ENCODE results near the gene UBXN2A.

DNA sequence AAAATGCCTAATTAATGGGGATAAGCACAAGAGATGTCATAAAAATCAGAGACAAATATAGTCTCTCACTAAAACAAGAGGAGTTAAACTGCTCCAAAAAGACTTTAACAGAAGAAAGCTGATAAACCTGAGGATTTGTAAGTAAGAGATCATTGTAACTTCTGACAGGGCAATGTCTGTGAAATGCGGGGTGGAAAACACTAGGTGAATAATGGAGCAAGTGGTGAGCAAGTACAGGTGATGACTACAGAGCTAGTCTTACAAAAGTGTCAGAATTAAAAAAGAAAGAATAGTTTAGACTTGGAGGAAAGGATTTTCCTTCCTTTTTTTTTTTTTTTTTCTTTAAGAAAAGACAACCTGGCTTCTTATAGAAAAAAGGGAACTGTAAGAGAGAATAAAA lies 36.0 kb upstream of the UBXN2A start:
- TF ChIP-seq, protein P1, sequence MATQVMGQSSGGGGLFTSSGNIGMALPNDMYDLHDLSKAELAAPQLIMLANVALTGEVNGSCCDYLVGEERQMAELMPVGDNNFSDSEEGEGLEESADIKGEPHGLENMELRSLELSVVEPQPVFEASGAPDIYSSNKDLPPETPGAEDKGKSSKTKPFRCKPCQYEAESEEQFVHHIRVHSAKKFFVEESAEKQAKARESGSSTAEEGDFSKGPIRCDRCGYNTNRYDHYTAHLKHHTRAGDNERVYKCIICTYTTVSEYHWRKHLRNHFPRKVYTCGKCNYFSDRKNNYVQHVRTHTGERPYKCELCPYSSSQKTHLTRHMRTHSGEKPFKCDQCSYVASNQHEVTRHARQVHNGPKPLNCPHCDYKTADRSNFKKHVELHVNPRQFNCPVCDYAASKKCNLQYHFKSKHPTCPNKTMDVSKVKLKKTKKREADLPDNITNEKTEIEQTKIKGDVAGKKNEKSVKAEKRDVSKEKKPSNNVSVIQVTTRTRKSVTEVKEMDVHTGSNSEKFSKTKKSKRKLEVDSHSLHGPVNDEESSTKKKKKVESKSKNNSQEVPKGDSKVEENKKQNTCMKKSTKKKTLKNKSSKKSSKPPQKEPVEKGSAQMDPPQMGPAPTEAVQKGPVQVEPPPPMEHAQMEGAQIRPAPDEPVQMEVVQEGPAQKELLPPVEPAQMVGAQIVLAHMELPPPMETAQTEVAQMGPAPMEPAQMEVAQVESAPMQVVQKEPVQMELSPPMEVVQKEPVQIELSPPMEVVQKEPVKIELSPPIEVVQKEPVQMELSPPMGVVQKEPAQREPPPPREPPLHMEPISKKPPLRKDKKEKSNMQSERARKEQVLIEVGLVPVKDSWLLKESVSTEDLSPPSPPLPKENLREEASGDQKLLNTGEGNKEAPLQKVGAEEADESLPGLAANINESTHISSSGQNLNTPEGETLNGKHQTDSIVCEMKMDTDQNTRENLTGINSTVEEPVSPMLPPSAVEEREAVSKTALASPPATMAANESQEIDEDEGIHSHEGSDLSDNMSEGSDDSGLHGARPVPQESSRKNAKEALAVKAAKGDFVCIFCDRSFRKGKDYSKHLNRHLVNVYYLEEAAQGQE (IDR thresholded peaks at IDR 0.05; ENCODE audit: insufficient replicate concordance, low read depth) = no peak
- TF ChIP-seq, protein P2, sequence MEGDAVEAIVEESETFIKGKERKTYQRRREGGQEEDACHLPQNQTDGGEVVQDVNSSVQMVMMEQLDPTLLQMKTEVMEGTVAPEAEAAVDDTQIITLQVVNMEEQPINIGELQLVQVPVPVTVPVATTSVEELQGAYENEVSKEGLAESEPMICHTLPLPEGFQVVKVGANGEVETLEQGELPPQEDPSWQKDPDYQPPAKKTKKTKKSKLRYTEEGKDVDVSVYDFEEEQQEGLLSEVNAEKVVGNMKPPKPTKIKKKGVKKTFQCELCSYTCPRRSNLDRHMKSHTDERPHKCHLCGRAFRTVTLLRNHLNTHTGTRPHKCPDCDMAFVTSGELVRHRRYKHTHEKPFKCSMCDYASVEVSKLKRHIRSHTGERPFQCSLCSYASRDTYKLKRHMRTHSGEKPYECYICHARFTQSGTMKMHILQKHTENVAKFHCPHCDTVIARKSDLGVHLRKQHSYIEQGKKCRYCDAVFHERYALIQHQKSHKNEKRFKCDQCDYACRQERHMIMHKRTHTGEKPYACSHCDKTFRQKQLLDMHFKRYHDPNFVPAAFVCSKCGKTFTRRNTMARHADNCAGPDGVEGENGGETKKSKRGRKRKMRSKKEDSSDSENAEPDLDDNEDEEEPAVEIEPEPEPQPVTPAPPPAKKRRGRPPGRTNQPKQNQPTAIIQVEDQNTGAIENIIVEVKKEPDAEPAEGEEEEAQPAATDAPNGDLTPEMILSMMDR (IDR thresholded peaks at IDR 0.05; ENCODE audit: insufficient read depth, low read length) = no peak
